GM12892 (cell line): ENCODE results near the gene NFYC.
A peak's percentile ranks its signal among the peaks of the same experiment; 100 is the strongest.

Source experiments
- DNase-seq: peaks from one replicate; pipeline ENCODE4 v3.0.0; 2011; ENCODE audit not compliant: insufficient read length
- FAIRE-seq: peaks from 2 replicates; lab custom pipeline; 2011; peaks lifted over from hg19 to GRCh38; lab: Jason Lieb, UNC
- POLR2A ChIP-seq: IDR thresholded peaks from 2 replicates; pipeline ENCODE4 v1.6.1; 2011; ENCODE audit warnings: low read depth, low read length, control low read depth
- POLR2AphosphoS5 ChIP-seq: IDR thresholded peaks from 2 replicates; pipeline ENCODE4 v1.6.1; 2011; ENCODE audit warnings: low read depth, low read length, control low read depth
- TAF1 ChIP-seq: IDR thresholded peaks from 2 replicates; pipeline ENCODE4 v1.6.1; 2011; ENCODE audit warnings: low read depth, mild to moderate bottlenecking, control low read depth, low read length, borderline replicate concordance

The NFYC gene

GRCh38 chr1:40772146-40772955 is 80.8 kb downstream of the NFYC start:
- FAIRE-seq (no peak), DNase-seq (no peak)
- TF ChIP-seq TAF1 = no peak
- no peak for TF ChIP-seq POLR2A
- TF ChIP-seq POLR2AphosphoS5 = no peak

GRCh38 chr1:40773748-40774265 is 82.3 kb downstream of the NFYC start:
- TF ChIP-seq POLR2A = no peak
- no peak for TF ChIP-seq TAF1
- no peak for TF ChIP-seq POLR2AphosphoS5
- DNase-seq (no peak), FAIRE-seq (no peak)

GRCh38 chr1:40774266-40774998 is 82.9 kb downstream of the NFYC start:
- DNase-seq (no peak), FAIRE-seq (peak; percentile 70)

GRCh38 chr1:40776236-40777072 is 85.0 kb downstream of the NFYC start:
- TF ChIP-seq TAF1 (no peak), POLR2AphosphoS5 (no peak), POLR2A (no peak)
- no peak for DNase-seq
- no peak for FAIRE-seq

More at GRCh38 chr1:40774266-40774998, 82.9 kb downstream of the NFYC start:
- TF ChIP-seq POLR2AphosphoS5 (no peak), TAF1 (no peak), POLR2A (no peak)

- no peak for DNase-seq
- FAIRE-seq = no peak
- TF ChIP-seq POLR2A = no peak
- no peak for TF ChIP-seq POLR2AphosphoS5
- TF ChIP-seq TAF1 = no peak
Observed at GRCh38 chr1:40777224-40777970, 85.9 kb downstream of the NFYC start.

- TF ChIP-seq POLR2AphosphoS5 = no peak
- no peak for TF ChIP-seq POLR2A
- no peak for TF ChIP-seq TAF1
- no peak for DNase-seq
- no peak for FAIRE-seq
Observed at GRCh38 chr1:40780678-40781607, 89.4 kb downstream of the NFYC start.

- DNase-seq (no peak), FAIRE-seq (no peak)
- TF ChIP-seq POLR2A (no peak), TAF1 (no peak), POLR2AphosphoS5 (no peak)
Observed at GRCh38 chr1:40781608-40781971, 90.1 kb downstream of the NFYC start.

- DNase-seq = no peak
- no peak for FAIRE-seq
- TF ChIP-seq POLR2AphosphoS5 (no peak), POLR2A (no peak), TAF1 (no peak)
Observed at GRCh38 chr1:40782371-40782956, 91.0 kb downstream of the NFYC start.

- DNase-seq (no peak), FAIRE-seq (peak; percentile 56)
- TF ChIP-seq POLR2AphosphoS5 = no peak
Observed at GRCh38 chr1:40783001-40783905, 91.7 kb downstream of the NFYC start, which contains the start of gene KCNQ4. Gene KCNQ4 (plus strand): TSS chr1:40783787. CDS start chr1:40784094, 307 bp downstream.
